ENCODE results near the gene TBC1D26. TPM values are rescaled to one million over a fixed set of nuclear protein-coding genes. Genes with fewer than 3 reads are reported as not detected.
"Not testable (repeated sequence)": the region's sequence is repeated elsewhere in the genome, so short reads cannot be mapped to it uniquely, and the experiment has no call there.

TBC1D26 gene
- total RNA-seq = not detected
- long read RNA-seq = 0 reads

GRCh38 chr17:15731900-15732299 lies at the start of gene TBC1D26:
Gene TBC1D26 (plus strand): TSS chr17:15732283. CDS start chr17:15735349, 3,066 bp downstream.
- DNase-seq (ENCODE audit: low spot score) = not testable (repeated sequence)

GRCh38 chr17:15683135-15683534 lies 48.9 kb upstream of the TBC1D26 start:
- DNase-seq (ENCODE audit: low spot score) = not testable (repeated sequence)

- peak; percentile 95 for DNase-seq (ENCODE audit: low spot score)
Measured at GRCh38 chr17:15683824-15684478, 48.1 kb upstream of the TBC1D26 start, which contains the start of gene TRIM16. Gene TRIM16 (minus strand): TSS chr17:15684311. CDS start chr17:15651609, 32,702 bp downstream.

GRCh38 chr17:15687494-15687893 lies 44.6 kb upstream of the TBC1D26 start:
- not testable (repeated sequence) for DNase-seq (ENCODE audit: low spot score)

- DNase-seq (ENCODE audit: low spot score) = not testable (repeated sequence)
Measured at GRCh38 chr17:15698967-15699366, 33.1 kb upstream of the TBC1D26 start.

GRCh38 chr17:15699413-15699924 lies 32.6 kb upstream of the TBC1D26 start, which contains the start of gene ZNF286A:
Gene ZNF286A (plus strand): TSS chr17:15699752. CDS start chr17:15700330, 578 bp downstream.
- peak; percentile 97 for DNase-seq (ENCODE audit: low spot score)

GRCh38 chr17:15699937-15700336 lies 32.1 kb upstream of the TBC1D26 start:
- not testable (repeated sequence) for DNase-seq (ENCODE audit: low spot score)

GRCh38 chr17:15704239-15704638 lies 27.8 kb upstream of the TBC1D26 start:
- DNase-seq (ENCODE audit: low spot score) = not testable (repeated sequence)

- DNase-seq (ENCODE audit: low spot score) = not testable (repeated sequence)
Measured at GRCh38 chr17:15704813-15705212, 27.3 kb upstream of the TBC1D26 start.

GRCh38 chr17:15708879-15709278 lies 23.2 kb upstream of the TBC1D26 start:
- not testable (repeated sequence) for DNase-seq (ENCODE audit: low spot score)

GRCh38 chr17:15716601-15717563 lies 15.2 kb upstream of the TBC1D26 start:
- DNase-seq (ENCODE audit: low spot score) = not testable (repeated sequence)

GRCh38 chr17:15730535-15730934 lies 1.5 kb upstream of the TBC1D26 start:
- not testable (repeated sequence) for DNase-seq (ENCODE audit: low spot score)

GRCh38 chr17:15733174-15733789 lies 1.2 kb downstream of the TBC1D26 start:
- not testable (repeated sequence) for DNase-seq (ENCODE audit: low spot score)

GRCh38 chr17:15736578-15736977 lies 4.5 kb downstream of the TBC1D26 start:
- DNase-seq (ENCODE audit: low spot score) = not testable (repeated sequence)

GRCh38 chr17:15738066-15738465 lies 6.0 kb downstream of the TBC1D26 start:
- no peak for DNase-seq (ENCODE audit: low spot score)

- not testable (repeated sequence) for DNase-seq (ENCODE audit: low spot score)
Measured at GRCh38 chr17:15739259-15739658, 7.2 kb downstream of the TBC1D26 start.

- not testable (repeated sequence) for DNase-seq (ENCODE audit: low spot score)
Measured at GRCh38 chr17:15740041-15740440, 8.0 kb downstream of the TBC1D26 start.

- DNase-seq (ENCODE audit: low spot score) = no peak
Measured at GRCh38 chr17:15740570-15741120, 8.6 kb downstream of the TBC1D26 start.

GRCh38 chr17:15741624-15742023 lies 9.5 kb downstream of the TBC1D26 start:
- DNase-seq (ENCODE audit: low spot score) = no peak

GRCh38 chr17:15742051-15742795 lies 10.1 kb downstream of the TBC1D26 start:
- no peak for DNase-seq (ENCODE audit: low spot score)
